GM12878 (cell line): ENCODE measurements around the gene BTBD6. TPM values are rescaled to one million over a fixed set of nuclear protein-coding genes. Genes with fewer than 3 reads are reported as not detected.

Source experiments
- ATAC-seq: fragments of 200-7000 bp; cut with Tn5 transposase; 3 replicates; pipeline ENCODE4 v1.9.1; 2020; ENCODE audit warnings: mild to moderate bottlenecking, moderate library complexity
- BruUV-seq: library from RNA; stranded (reverse); fragments of 400-500 nt; replicated peaks from 2 replicates; lab custom pipeline; 2021; lab: Mats Ljungman, UMichigan
- CTCF ChIA-PET: fragments of 300-600 bp; sonication (Branson Sonifier 250); formaldehyde crosslinking; extraction: SDS; loops from one replicate; lab custom pipeline; 2021; ENCODE audit warnings: inconsistent platforms; lab: Yijun Ruan, JAX
- POLR2A ChIA-PET: fragments of 350-600 bp; formaldehyde crosslinking; extraction: SDS; loops from one replicate; lab custom pipeline; 2021; ENCODE audit warnings: inconsistent platforms; lab: Charles Lee
- RAD21 ChIA-PET: fragments of 300-600 bp; sonication (Branson Sonifier 250); formaldehyde crosslinking; loops from one replicate; lab custom pipeline; 2023; ENCODE audit warnings: antibody characterized with exemption; ENCODE audit not compliant: unreplicated experiment; lab: Charles Lee
- SMC1A ChIA-PET: fragments of 300-600 bp; sonication (Branson Sonifier 250); formaldehyde crosslinking; loops from one replicate; lab custom pipeline; 2023; ENCODE audit not compliant: unreplicated experiment, uncharacterized antibody; lab: Charles Lee
- DNase-seq: peaks from one replicate; pipeline ENCODE4 v3.0.0-alpha.2; 2011; ENCODE audit warnings: low read depth, low spot score
- FAIRE-seq: peaks from 3 replicates; lab custom pipeline; 2011; peaks lifted over from hg19 to GRCh38; lab: Jason Lieb, UNC
- H2AFZ ChIP-seq: 2 replicates; pipeline ENCODE4 v1.6.0; 2011; ENCODE audit warnings: low read depth, low read length, control low read depth; ENCODE audit not compliant: control insufficient read depth
- H3K27ac ChIP-seq: 2 replicates; pipeline ENCODE4 v1.5.1; 2011; ENCODE audit warnings: control low read depth; ENCODE audit not compliant: control insufficient read depth, insufficient read depth
- H3K27me3 ChIP-seq, 2 experiments: replicated peaks in 1 of 2; 2 replicates each; pipeline versions ENCODE4 v1.6.0 to v1.6.1; 2011; ENCODE audit warnings: low read length in 1 of 2; ENCODE audit not compliant: control insufficient read depth in 2 of 2, insufficient read depth in 2 of 2
- H3K36me3 ChIP-seq, 2 experiments: 2 replicates each; pipeline ENCODE4 v1.5.1; 2011; ENCODE audit warnings: low read length in 1 of 2; ENCODE audit not compliant: control insufficient read depth in 2 of 2, insufficient read depth in 2 of 2
- H3K4me1 ChIP-seq: 2 replicates; pipeline ENCODE4 v1.6.1; 2011; ENCODE audit warnings: mild to moderate bottlenecking, low read length, moderate library complexity, mixed read lengths; ENCODE audit not compliant: control insufficient read depth, insufficient read depth
- H3K4me2 ChIP-seq: 2 replicates; pipeline ENCODE4 v1.6.0; 2011; ENCODE audit warnings: control low read depth; ENCODE audit not compliant: control insufficient read depth, insufficient read depth
- H3K4me3 ChIP-seq: fragments of 200-600 bp; sonication (generic); 2 replicates; pipeline ENCODE4 v1.5.1; 2016
- H3K79me2 ChIP-seq: 2 replicates; pipeline ENCODE4 v1.6.0; 2011; ENCODE audit warnings: low read length; ENCODE audit not compliant: control insufficient read depth, insufficient read depth
- H3K9ac ChIP-seq: 2 replicates; pipeline ENCODE4 v1.8.0; 2011; ENCODE audit warnings: low read length, control low read depth, mixed read lengths; ENCODE audit not compliant: control insufficient read depth, insufficient read depth
- H3K9me3 ChIP-seq: replicated peaks from 3 replicates; pipeline ENCODE4 v1.5.1; 2011; ENCODE audit warnings: mild to moderate bottlenecking, low read length; ENCODE audit not compliant: control insufficient read depth, insufficient read depth
- H4K20me1 ChIP-seq: 2 replicates; pipeline ENCODE4 v1.6.0; 2011; ENCODE audit not compliant: control insufficient read depth, insufficient read depth
- CREM ChIP-seq: IDR thresholded peaks from 2 replicates; pipeline ENCODE4 v1.6.1; 2014; ENCODE audit warnings: antibody characterized with exemption, low read depth
- FOXK2 ChIP-seq: fragments of 450-650 bp; IDR thresholded peaks from 2 replicates; pipeline ENCODE4 v1.6.1; 2017; ENCODE audit warnings: mild to moderate bottlenecking, moderate library complexity
- SIN3A ChIP-seq: IDR thresholded peaks from 2 replicates; pipeline ENCODE4 v1.6.1; 2012; ENCODE audit warnings: low read depth, low read length, improper control_type of control experiment
- SMARCA5 ChIP-seq: fragments of 450-650 bp; IDR thresholded peaks from 2 replicates; pipeline ENCODE4 v1.6.1; 2017; ENCODE audit warnings: mild to moderate bottlenecking
- TBL1XR1 ChIP-seq: IDR thresholded peaks from 2 replicates; pipeline ENCODE4 v1.6.1; 2012; ENCODE audit warnings: low read depth, low read length, improper control_type of control experiment
- TCF3 ChIP-seq: IDR thresholded peaks from 2 replicates; pipeline ENCODE4 v1.6.1; 2012; ENCODE audit warnings: low read depth, mild to moderate bottlenecking, low read length, borderline replicate concordance; ENCODE audit not compliant: insufficient read depth
- USF2 ChIP-seq: IDR thresholded peaks from 2 replicates; pipeline ENCODE4 v1.6.1; 2011; ENCODE audit warnings: low read depth, low read length, improper control_type of control experiment, borderline replicate concordance
- WGBS: methylation state at CpG from one replicate; pipeline ENCODE4 v1.1.6; 2016; ENCODE audit warnings: low lambda C conversion rate; ENCODE audit not compliant: insufficient replicate concordance, insufficient coverage; ENCODE audit errors: missing lambda C conversion rate; 5-methylcytosine and 5-hydroxymethylcytosine counted together
- in situ Hi-C: fragments of 300-500 bp; cut with MboI; formaldehyde crosslinking; loops from 9 replicates; pipeline ENCODE4 v1.14.3; 2018; ENCODE audit warnings: mixed read lengths
- intact Hi-C: fragments of 100-400 bp; cut with micrococcal nuclease; formaldehyde crosslinking; loops from one replicate; pipeline ENCODE4 v1.14.2; 2022; ENCODE audit not compliant: unreplicated experiment
- polyA plus RNA-seq, 11 experiments: library from polyadenylated mRNA; depleted of rRNA in 4 of 11; unstranded in 6 of 11; stranded (reverse) in 5 of 11; fragments of >200 nt; fragmentation: Nextera tagmentation in 4 of 11; fragmentation: Illumina TruSeq in 1 of 11; extraction: Ambion mirVana in 4 of 11; extraction: Trizol in 1 of 11; gene quantifications; 1 replicate in 1 of 11; 2 replicates in 10 of 11; pipeline versions ENCODE4 v1.2.1 to v1.2.3, GENCODE V29; 2011 to 2016; ENCODE audit warnings: inconsistent platforms in 2 of 11, missing spikeins in 2 of 11, low read depth in 1 of 11
- total RNA-seq, 4 experiments: library from RNA; depleted of rRNA in 3 of 4; stranded (reverse); fragments of >200 nt in 3 of 4; fragmentation: Illumina TruSeq in 1 of 4; extraction: Trizol in 1 of 4; gene quantifications; 2 replicates each; pipeline versions ENCODE4 v1.2.1 to v1.2.3, GENCODE V29; 2013 to 2021

The BTBD6 gene
- total and polyA plus RNA-seq, 10 of the 15 experiments (the other 5 are each of a cell fraction or from before 2014, with no cell fraction given): 1.4 to 36.5 (median 15.8) TPM

- no TSS peak for BruUV-seq
- in situ Hi-C loops: no loop called here
Measured at GRCh38 chr14:105219043-105219612, 29.2 kb upstream of the BTBD6 start.

GRCh38 chr14:105219753-105220152 lies 28.6 kb upstream of the BTBD6 start:
- ChIA-PET POLR2A (no interaction called here), CTCF (interaction anchor here (0.6 kb wide), 1 partner anchor 16 kb away, joined by 3 read pairs; no protein-coding TSS in a partner anchor), RAD21 (no interaction called here), SMC1A (no interaction called here)
- no peak overlapping the region for H3K4me3 ChIP-seq
- H3K79me2 ChIP-seq: no peaks in the 10 kb centered on the region
- no peaks in the 10 kb centered on the region for H3K9me3 ChIP-seq
- H3K36me3 ChIP-seq: peaks cover 4 to 36% of the 10 kb centered on the region in 2 experiments; a peak in 3 of 4 replicates
- TF ChIP-seq SIN3A (no peak), SMARCA5 (no peak), CREM (no peak)
- in situ Hi-C loops (no loop called here), intact Hi-C loops (no loop called here)
- no peak overlapping the region for H2AFZ ChIP-seq
- H3K4me1 ChIP-seq: no peaks in the 10 kb centered on the region
- ATAC-seq (no peak), DNase-seq (no peak), FAIRE-seq (no peak)
- H3K27ac ChIP-seq: no peak overlapping the region
- no TSS peak for BruUV-seq
- H4K20me1 ChIP-seq: no peaks in the 10 kb centered on the region
- H3K9ac ChIP-seq: no peak overlapping the region
- H3K27me3 ChIP-seq: no peaks in the 10 kb centered on the region
- WGBS: 95% methylated on average over 13 of the region's 17 CpGs
- H3K4me2 ChIP-seq: no peak overlapping the region

More at GRCh38 chr14:105219043-105219612, 29.2 kb upstream of the BTBD6 start:
- intact Hi-C loops: no loop called here
- Histone ChIP-seq H3K36me3 (peaks cover 4 to 35% of the 10 kb centered on the region in 2 experiments; a peak in 3 of 4 replicates), H3K79me2 (no peaks in the 10 kb centered on the region), H3K4me1 (no peaks in the 10 kb centered on the region), H3K9me3 (no peaks in the 10 kb centered on the region), H3K4me2 (no peak overlapping the region), H2AFZ (no peak overlapping the region), H3K9ac (no peak overlapping the region), H3K27ac (no peak overlapping the region), H3K27me3 (no peaks in the 10 kb centered on the region), H3K4me3 (no peak overlapping the region), H4K20me1 (no peaks in the 10 kb centered on the region)
- ChIA-PET RAD21 (no interaction called here), SMC1A (no interaction called here), CTCF (interaction anchor here (0.6 kb wide), 1 partner anchor 16 kb away, joined by 3 read pairs; no protein-coding TSS in a partner anchor), POLR2A (no interaction called here)
- 98% methylated on average over 29 of the region's 29 CpGs for WGBS
- DNase-seq (no peak), FAIRE-seq (no peak), ATAC-seq (no peak)
- TF ChIP-seq FOXK2 (no peak), TCF3 (no peak), TBL1XR1 (no peak), USF2 (no peak)
